HEK293 (cell line): Measurements from ENCODE around the gene DCUN1D2.

Source experiments
- CTCF ChIP-seq: fragments of 450-650 bp; formaldehyde crosslinking; IDR thresholded peaks from 2 replicates; pipeline ENCODE4 v1.5.1; 2016; ENCODE audit warnings: missing biosample characterization, missing genetic modification characterization
- KLF10 ChIP-seq: fragments of 450-650 bp; IDR thresholded peaks from 2 replicates; pipeline ENCODE4 v1.5.1; 2018; ENCODE audit warnings: missing biosample characterization, mild to moderate bottlenecking, missing genetic modification characterization
- RBAK ChIP-seq: fragments of 450-650 bp; formaldehyde crosslinking; IDR thresholded peaks from 2 replicates; pipeline ENCODE4 v1.5.1; 2016; ENCODE audit warnings: missing biosample characterization, missing genetic modification characterization
- ZBTB11 ChIP-seq: fragments of 450-650 bp; formaldehyde crosslinking; conservative IDR thresholded peaks from 2 replicates; pipeline ENCODE4 v1.5.1; 2016; ENCODE audit warnings: low read depth, missing biosample characterization, missing genetic modification characterization
- ZNF121 ChIP-seq: fragments of 450-650 bp; formaldehyde crosslinking; IDR thresholded peaks from 2 replicates; pipeline ENCODE4 v1.5.1; 2016; ENCODE audit warnings: missing biosample characterization, missing genetic modification characterization
- ZNF26 ChIP-seq: fragments of 450-650 bp; formaldehyde crosslinking; IDR thresholded peaks from 2 replicates; pipeline ENCODE4 v1.5.1; 2016; ENCODE audit warnings: missing biosample characterization, missing genetic modification characterization
- ZNF571 ChIP-seq: fragments of 450-650 bp; formaldehyde crosslinking; IDR thresholded peaks from 2 replicates; pipeline ENCODE4 v1.5.0; 2017; ENCODE audit warnings: missing biosample characterization, missing genetic modification characterization
- ZNF623 ChIP-seq: fragments of 450-650 bp; formaldehyde crosslinking; IDR thresholded peaks from 2 replicates; pipeline ENCODE4 v1.5.1; 2016; ENCODE audit warnings: missing biosample characterization, missing genetic modification characterization
- ZNF837 ChIP-seq: fragments of 450-650 bp; formaldehyde crosslinking; IDR thresholded peaks from 2 replicates; pipeline ENCODE4 v1.5.1; 2016; ENCODE audit warnings: missing biosample characterization, missing genetic modification characterization
- ZSCAN16 ChIP-seq: fragments of 450-650 bp; formaldehyde crosslinking; IDR thresholded peaks from 2 replicates; pipeline ENCODE4 v1.5.1; 2016; ENCODE audit warnings: missing biosample characterization, missing genetic modification characterization
- ZSCAN5A ChIP-seq: fragments of 450-650 bp; formaldehyde crosslinking; IDR thresholded peaks from 2 replicates; pipeline ENCODE4 v1.5.1; 2016; ENCODE audit warnings: missing biosample characterization, missing genetic modification characterization
- TF ChIP-seq, protein P1 (sequence below): fragments of 450-650 bp; formaldehyde crosslinking; IDR thresholded peaks from 2 replicates; pipeline ENCODE4 v1.5.1; 2016; ENCODE audit warnings: missing biosample characterization, missing genetic modification characterization

DNA sequence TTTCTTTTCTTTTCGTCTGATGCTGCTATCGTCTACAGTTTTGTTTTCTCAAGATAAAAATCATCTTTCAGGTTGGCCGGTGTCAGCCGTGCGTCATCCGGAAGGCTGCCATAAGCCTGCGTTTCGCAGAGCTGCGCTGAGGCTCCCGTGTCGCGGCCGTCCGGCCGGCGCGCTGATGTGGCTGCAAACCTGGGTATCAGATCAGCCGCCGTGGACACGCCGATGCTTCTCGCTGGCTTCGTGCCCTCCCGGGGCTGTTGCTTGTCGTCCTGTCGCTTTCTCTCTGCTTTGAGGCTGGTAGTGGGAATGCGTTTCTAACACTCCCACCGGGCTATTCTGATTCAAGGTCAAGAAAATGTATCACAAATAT is 48.2 kb upstream of the DCUN1D2 start:
- no peak for TF ChIP-seq RBAK
- TF ChIP-seq CTCF = no peak
- TF ChIP-seq ZNF837 = no peak
- no peak for TF ChIP-seq ZSCAN5A (tag by site-specific recombination)
- no peak for TF ChIP-seq ZNF121
- TF ChIP-seq ZNF26 (tag by site-specific recombination) = no peak
- TF ChIP-seq, protein P1, sequence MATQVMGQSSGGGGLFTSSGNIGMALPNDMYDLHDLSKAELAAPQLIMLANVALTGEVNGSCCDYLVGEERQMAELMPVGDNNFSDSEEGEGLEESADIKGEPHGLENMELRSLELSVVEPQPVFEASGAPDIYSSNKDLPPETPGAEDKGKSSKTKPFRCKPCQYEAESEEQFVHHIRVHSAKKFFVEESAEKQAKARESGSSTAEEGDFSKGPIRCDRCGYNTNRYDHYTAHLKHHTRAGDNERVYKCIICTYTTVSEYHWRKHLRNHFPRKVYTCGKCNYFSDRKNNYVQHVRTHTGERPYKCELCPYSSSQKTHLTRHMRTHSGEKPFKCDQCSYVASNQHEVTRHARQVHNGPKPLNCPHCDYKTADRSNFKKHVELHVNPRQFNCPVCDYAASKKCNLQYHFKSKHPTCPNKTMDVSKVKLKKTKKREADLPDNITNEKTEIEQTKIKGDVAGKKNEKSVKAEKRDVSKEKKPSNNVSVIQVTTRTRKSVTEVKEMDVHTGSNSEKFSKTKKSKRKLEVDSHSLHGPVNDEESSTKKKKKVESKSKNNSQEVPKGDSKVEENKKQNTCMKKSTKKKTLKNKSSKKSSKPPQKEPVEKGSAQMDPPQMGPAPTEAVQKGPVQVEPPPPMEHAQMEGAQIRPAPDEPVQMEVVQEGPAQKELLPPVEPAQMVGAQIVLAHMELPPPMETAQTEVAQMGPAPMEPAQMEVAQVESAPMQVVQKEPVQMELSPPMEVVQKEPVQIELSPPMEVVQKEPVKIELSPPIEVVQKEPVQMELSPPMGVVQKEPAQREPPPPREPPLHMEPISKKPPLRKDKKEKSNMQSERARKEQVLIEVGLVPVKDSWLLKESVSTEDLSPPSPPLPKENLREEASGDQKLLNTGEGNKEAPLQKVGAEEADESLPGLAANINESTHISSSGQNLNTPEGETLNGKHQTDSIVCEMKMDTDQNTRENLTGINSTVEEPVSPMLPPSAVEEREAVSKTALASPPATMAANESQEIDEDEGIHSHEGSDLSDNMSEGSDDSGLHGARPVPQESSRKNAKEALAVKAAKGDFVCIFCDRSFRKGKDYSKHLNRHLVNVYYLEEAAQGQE (tag by site-specific recombination) = no peak
- no peak for TF ChIP-seq ZBTB11 (tag by site-specific recombination)
- TF ChIP-seq ZNF623 (tag by site-specific recombination) = no peak
- TF ChIP-seq KLF10 (tag by site-specific recombination) = no peak
- no peak for TF ChIP-seq ZNF571
- TF ChIP-seq ZSCAN16 = no peak
